ENCODE results near the gene FZD7. TPM values are rescaled to one million over a fixed set of nuclear protein-coding genes. Genes with fewer than 3 reads are reported as not detected.

The FZD7 gene
- total RNA-seq, 1 experiment from 2014 or later: 14.6 TPM

DNA sequence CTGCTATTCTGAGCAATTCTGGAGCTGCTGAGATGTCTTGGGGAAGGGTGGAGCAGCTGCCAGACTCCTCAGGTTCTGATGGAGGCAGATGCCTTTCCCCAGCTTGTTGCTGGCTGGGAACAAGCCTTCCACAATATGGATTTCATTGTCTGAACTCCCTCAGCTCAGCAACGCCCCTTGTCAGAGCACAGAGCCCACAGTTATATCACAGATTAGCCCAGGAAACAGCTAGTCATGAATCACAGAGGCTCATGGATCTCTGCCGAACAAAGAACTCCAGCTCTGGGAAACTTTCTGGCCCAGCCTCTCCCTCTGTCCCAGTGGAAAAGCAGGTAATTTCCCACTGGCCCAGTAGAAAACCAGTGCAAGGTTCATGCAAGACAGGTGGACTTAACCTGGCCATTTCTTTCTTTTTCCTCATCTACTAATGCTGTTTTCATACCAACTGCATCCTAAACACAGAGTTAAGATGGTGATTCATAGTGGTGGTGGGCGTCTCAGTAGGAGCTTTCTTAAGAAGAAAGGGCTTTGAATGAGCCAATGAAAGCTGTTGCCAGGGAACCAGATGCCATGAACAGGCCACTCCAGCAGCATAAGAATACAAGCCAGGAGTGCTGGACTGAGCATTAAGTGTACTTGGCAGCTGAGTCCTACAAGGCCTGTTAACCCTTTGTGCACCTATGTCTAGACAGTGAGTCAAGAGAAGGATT is 30.7 kb downstream of the FZD7 start:
- Histone ChIP-seq H3K79me2 (ENCODE audit: insufficient read depth, low read length) (no peaks in the 10 kb centered on the region), H3K27me3 (ENCODE audit: insufficient read depth, low read length) (no peaks in the 10 kb centered on the region; the same call in 1 of the 2 replicates), H4K20me1 (ENCODE audit: insufficient read depth) (no peaks in the 10 kb centered on the region), H3K4me2 (ENCODE audit: low read length) (peak overlapping the region; percentile 24), H3K4me1 (ENCODE audit: control insufficient read depth in 1 of 2, insufficient read depth in 2 of 2, low read length in 2 of 2) (peaks cover 0 to 11% of the 10 kb centered on the region in 2 experiments; a peak in 1 of 4 replicates), H3K9me2 (ENCODE audit: insufficient read depth) (no peaks in the 10 kb centered on the region), H3K36me3 (ENCODE audit: control insufficient read depth in 1 of 2, insufficient read depth in 2 of 2, low read length in 2 of 2) (no peaks in the 10 kb centered on the region), H3K27ac (ENCODE audit: low read depth, low read length) (no peak overlapping the region), H3K9ac (ENCODE audit: low read length) (no peak overlapping the region), H2AFZ (ENCODE audit: low read depth, low read length, poor library complexity, severe bottlenecking) (no peak overlapping the region), H3K4me3 (replicated peaks in 1 of 2; ENCODE audit: low read depth in 1 of 2, low read length in 2 of 2) (no peak overlapping the region), H3K9me3 (ENCODE audit: control insufficient read depth in 1 of 2, insufficient read depth in 1 of 2, low read depth in 1 of 2, low read length in 2 of 2) (no peaks in the 10 kb centered on the region)
- RAD21 ChIA-PET (ENCODE audit: low non-redundant PET in 1 of 2, low total read pairs in 2 of 2, uncharacterized antibody in 2 of 2, unreplicated experiment in 2 of 2): no interaction called here
- POLR2A ChIA-PET: no interaction called here
- TF ChIP-seq EGR1 (IDR thresholded peaks at IDR 0.05; ENCODE audit: low read depth) (peak; percentile 47; the same call in 1 of the 2 replicates), ELF1 (IDR thresholded peaks at IDR 0.05; ENCODE audit: borderline replicate concordance, low read depth) (no peak)
- TF ChIP-seq, protein P1, sequence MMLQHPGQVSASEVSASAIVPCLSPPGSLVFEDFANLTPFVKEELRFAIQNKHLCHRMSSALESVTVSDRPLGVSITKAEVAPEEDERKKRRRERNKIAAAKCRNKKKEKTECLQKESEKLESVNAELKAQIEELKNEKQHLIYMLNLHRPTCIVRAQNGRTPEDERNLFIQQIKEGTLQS (IDR thresholded peaks at IDR 0.05): no peak
- intact Hi-C loops (cut with micrococcal nuclease): no loop called here
- peak; percentile 46 for ATAC-seq
- DNase-seq (ENCODE audit: low read depth, low spot score): no peak
- CTCF ChIA-PET: interaction anchor here (0.5 to 1.3 kb wide), 2 partner anchors 8 to 968 kb away, joined by 3 to 5 read pairs; partner anchors contain the start of gene KIAA2012
- BruUV-seq (replicated peaks): no TSS peak

DNA sequence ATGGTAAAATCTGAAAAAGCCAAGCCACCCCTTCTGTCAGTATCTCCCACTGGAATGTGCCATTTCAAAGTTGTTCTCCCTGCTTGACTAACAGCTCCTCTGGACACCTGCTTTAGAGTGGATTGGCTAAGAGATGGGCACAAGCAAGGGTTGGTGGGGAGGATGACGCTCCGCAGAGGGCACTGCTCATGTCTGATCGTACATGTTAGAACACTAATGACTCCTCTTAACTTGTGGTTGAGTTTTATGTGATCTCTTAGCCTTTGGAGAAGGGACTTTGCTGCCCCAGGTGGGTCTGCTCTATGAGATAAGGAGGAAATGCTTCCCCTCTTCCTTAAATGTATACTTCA is 31.2 kb downstream of the FZD7 start:
- Histone ChIP-seq H3K36me3 (ENCODE audit: control insufficient read depth in 1 of 2, insufficient read depth in 2 of 2, low read length in 2 of 2) (no peaks in the 10 kb centered on the region), H3K9me2 (ENCODE audit: insufficient read depth) (no peaks in the 10 kb centered on the region), H3K4me3 (replicated peaks in 1 of 2; ENCODE audit: low read depth in 1 of 2, low read length in 2 of 2) (no peak overlapping the region), H2AFZ (ENCODE audit: low read depth, low read length, poor library complexity, severe bottlenecking) (no peak overlapping the region), H3K9me3 (ENCODE audit: control insufficient read depth in 1 of 2, insufficient read depth in 1 of 2, low read depth in 1 of 2, low read length in 2 of 2) (no peaks in the 10 kb centered on the region), H3K9ac (ENCODE audit: low read length) (no peak overlapping the region), H3K27me3 (ENCODE audit: insufficient read depth, low read length) (no peaks in the 10 kb centered on the region; the same call in 1 of the 2 replicates), H3K27ac (ENCODE audit: low read depth, low read length) (no peak overlapping the region), H3K4me2 (ENCODE audit: low read length) (peak overlapping the region; percentile 24), H3K4me1 (ENCODE audit: control insufficient read depth in 1 of 2, insufficient read depth in 2 of 2, low read length in 2 of 2) (peaks cover 0 to 11% of the 10 kb centered on the region in 2 experiments; a peak in 1 of 4 replicates), H4K20me1 (ENCODE audit: insufficient read depth) (no peaks in the 10 kb centered on the region), H3K79me2 (ENCODE audit: insufficient read depth, low read length) (no peaks in the 10 kb centered on the region)
- ATAC-seq (no peak), DNase-seq (ENCODE audit: low read depth, low spot score) (no peak)
- no TSS peak for BruUV-seq (replicated peaks)
- ChIA-PET POLR2A (no interaction called here), RAD21 (ENCODE audit: low non-redundant PET in 1 of 2, low total read pairs in 2 of 2, uncharacterized antibody in 2 of 2, unreplicated experiment in 2 of 2) (no interaction called here), CTCF (no interaction called here)
- intact Hi-C loops (cut with micrococcal nuclease): no loop called here
- TF ChIP-seq FOSL1 (IDR thresholded peaks at IDR 0.05; ENCODE audit: low read depth): no peak
- TF ChIP-seq, protein P2, sequence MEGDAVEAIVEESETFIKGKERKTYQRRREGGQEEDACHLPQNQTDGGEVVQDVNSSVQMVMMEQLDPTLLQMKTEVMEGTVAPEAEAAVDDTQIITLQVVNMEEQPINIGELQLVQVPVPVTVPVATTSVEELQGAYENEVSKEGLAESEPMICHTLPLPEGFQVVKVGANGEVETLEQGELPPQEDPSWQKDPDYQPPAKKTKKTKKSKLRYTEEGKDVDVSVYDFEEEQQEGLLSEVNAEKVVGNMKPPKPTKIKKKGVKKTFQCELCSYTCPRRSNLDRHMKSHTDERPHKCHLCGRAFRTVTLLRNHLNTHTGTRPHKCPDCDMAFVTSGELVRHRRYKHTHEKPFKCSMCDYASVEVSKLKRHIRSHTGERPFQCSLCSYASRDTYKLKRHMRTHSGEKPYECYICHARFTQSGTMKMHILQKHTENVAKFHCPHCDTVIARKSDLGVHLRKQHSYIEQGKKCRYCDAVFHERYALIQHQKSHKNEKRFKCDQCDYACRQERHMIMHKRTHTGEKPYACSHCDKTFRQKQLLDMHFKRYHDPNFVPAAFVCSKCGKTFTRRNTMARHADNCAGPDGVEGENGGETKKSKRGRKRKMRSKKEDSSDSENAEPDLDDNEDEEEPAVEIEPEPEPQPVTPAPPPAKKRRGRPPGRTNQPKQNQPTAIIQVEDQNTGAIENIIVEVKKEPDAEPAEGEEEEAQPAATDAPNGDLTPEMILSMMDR (IDR thresholded peaks at IDR 0.05 in 2 of 3, conservative IDR thresholded peaks at IDR 0.05 in 1 of 3; ENCODE audit: borderline replicate concordance in 1 of 3, insufficient read depth in 1 of 3, low read depth in 2 of 3, low read length in 2 of 3): no peak
- TF ChIP-seq YY1 (IDR thresholded peaks at IDR 0.05; ENCODE audit: extremely low read depth, insufficient replicate concordance, low read depth, low read length): no peak
- TF ChIP-seq SP1 (IDR thresholded peaks at IDR 0.05; ENCODE audit: low read depth): no peak
- TF ChIP-seq, protein P1 (IDR thresholded peaks at IDR 0.05): no peak
- TF ChIP-seq CBX3 (IDR thresholded peaks at IDR 0.05; ENCODE audit: low read depth): no peak
- TF ChIP-seq, protein P3, sequence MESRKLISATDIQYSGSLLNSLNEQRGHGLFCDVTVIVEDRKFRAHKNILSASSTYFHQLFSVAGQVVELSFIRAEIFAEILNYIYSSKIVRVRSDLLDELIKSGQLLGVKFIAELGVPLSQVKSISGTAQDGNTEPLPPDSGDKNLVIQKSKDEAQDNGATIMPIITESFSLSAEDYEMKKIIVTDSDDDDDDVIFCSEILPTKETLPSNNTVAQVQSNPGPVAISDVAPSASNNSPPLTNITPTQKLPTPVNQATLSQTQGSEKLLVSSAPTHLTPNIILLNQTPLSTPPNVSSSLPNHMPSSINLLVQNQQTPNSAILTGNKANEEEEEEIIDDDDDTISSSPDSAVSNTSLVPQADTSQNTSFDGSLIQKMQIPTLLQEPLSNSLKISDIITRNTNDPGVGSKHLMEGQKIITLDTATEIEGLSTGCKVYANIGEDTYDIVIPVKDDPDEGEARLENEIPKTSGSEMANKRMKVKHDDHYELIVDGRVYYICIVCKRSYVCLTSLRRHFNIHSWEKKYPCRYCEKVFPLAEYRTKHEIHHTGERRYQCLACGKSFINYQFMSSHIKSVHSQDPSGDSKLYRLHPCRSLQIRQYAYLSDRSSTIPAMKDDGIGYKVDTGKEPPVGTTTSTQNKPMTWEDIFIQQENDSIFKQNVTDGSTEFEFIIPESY (IDR thresholded peaks at IDR 0.05; ENCODE audit: extremely low read depth, insufficient replicate concordance, low read length): no peak
- TF ChIP-seq EZH2phosphoT487 (IDR thresholded peaks at IDR 0.05; ENCODE audit: borderline replicate concordance): no peak

Data from HCT116 (cell line).